ENCODE results near the gene IGHMBP2. TPM values are rescaled to one million over a fixed set of nuclear protein-coding genes. Genes with fewer than 3 reads are reported as not detected.

IGHMBP2 gene
- polyA plus RNA-seq, 1 donor = 20.6 TPM

GRCh38 chr11:68927280-68928135 lies 23.8 kb downstream of the IGHMBP2 start:
- DNase-seq = no peak

GRCh38 chr11:68928136-68928880 lies 24.6 kb downstream of the IGHMBP2 start:
- DNase-seq = no peak

- no peak for DNase-seq
Observed at GRCh38 chr11:68929135-68929534, 25.4 kb downstream of the IGHMBP2 start.

GRCh38 chr11:68929706-68930570 lies 26.2 kb downstream of the IGHMBP2 start:
- no peak for DNase-seq

GRCh38 chr11:68930991-68931855 lies 27.5 kb downstream of the IGHMBP2 start:
- no peak for DNase-seq

- DNase-seq = no peak
Observed at GRCh38 chr11:68931911-68932310, 28.2 kb downstream of the IGHMBP2 start.

- no peak for DNase-seq
Observed at GRCh38 chr11:68932358-68932757, 28.7 kb downstream of the IGHMBP2 start.

- DNase-seq = no peak
Observed at GRCh38 chr11:68932933-68933577, 29.4 kb downstream of the IGHMBP2 start.

- DNase-seq = no peak
Observed at GRCh38 chr11:68933605-68934320, 30.1 kb downstream of the IGHMBP2 start.

GRCh38 chr11:68934321-68934645 lies 30.6 kb downstream of the IGHMBP2 start:
- no peak for DNase-seq

GRCh38 chr11:68934666-68935065 lies 31.0 kb downstream of the IGHMBP2 start:
- no peak for DNase-seq

- no peak for DNase-seq
Observed at GRCh38 chr11:68935066-68935465, 31.4 kb downstream of the IGHMBP2 start.

GRCh38 chr11:68935516-68936357 lies 32.0 kb downstream of the IGHMBP2 start:
- DNase-seq = no peak

GRCh38 chr11:68936358-68936636 lies 32.6 kb downstream of the IGHMBP2 start:
- DNase-seq = no peak

GRCh38 chr11:68936676-68937620 lies 33.3 kb downstream of the IGHMBP2 start:
- no peak for DNase-seq

- no peak for DNase-seq
Observed at GRCh38 chr11:68938088-68938487, 34.4 kb downstream of the IGHMBP2 start.

GRCh38 chr11:68938816-68939582 lies 35.3 kb downstream of the IGHMBP2 start:
- no peak for DNase-seq

Data from left kidney (tissue), 2 donors.